NCI-H2081 treated with DMSO at 0.1 percent for 48 hours (cell line): ENCODE results near the gene SLIT3.

Experiments used
- DNase-seq: peaks from one replicate; lab custom pipeline; 2025; lab: John Stamatoyannopoulos, UW

SLIT3 gene

DNA sequence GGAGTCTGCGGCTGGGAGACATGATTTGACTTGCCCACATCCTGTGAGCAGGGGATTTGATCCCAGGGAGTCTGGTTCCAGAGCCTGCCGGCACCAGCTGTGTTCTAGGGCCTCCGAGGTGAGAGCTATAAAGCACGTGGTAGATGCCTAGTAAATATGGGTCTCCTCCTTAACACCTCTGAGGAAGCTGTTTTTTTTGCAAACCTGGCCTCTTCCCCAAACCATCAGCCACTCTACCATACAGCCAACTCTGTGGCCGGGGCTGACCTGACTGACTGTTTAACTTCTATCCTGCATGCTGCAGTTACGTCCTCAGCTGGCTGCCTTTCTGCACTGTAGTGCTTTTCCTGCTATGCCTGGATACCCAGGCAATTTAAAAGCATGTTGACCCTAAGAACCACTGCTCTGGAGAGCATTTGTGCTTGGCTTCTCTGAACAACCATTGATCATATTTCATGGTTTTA, 220.5 kb downstream of the SLIT3 start:
- DNase-seq = no peak

- DNase-seq = no peak
These were observed 221.2 kb downstream of the SLIT3 start for GRCh38 chr5:169079697-169080096.

DNA sequence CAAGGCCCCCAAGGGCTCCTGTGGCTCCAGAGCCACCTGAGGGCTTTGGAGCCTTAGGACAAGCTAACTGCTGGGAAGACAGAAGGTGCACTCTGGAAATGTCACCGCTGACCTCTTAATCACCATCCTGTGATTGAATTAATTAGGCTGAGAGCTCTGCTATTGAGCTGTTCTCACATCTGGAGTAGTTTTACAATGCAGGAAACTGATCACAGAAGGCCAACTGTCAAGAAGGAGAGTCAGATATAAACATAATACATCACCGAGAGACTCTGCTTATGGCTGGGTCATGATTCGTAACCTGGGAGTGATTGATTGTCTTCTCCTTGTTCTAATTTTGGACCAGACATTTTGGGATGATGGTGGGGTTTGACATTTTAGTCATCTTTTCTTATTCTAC, 226.1 kb downstream of the SLIT3 start:
- DNase-seq = no peak

DNA sequence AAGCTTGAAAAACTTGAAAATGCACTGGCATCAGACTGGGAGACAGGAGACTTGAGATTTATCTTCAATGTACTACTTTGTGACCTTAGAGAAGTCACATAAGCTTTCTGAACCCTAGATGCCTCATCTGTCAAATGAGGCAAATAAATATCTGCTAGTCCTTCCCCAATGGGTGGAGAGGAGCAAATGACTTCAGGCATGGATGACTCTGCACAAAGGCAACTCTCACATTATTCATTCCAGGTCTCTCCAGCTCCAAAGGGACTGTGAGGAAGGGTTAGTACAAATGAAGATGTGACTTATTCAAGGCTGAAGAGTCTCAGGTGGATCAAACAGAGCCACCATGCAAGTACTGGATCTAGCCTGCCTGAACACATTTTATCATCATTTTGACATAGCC, 228.7 kb downstream of the SLIT3 start:
- DNase-seq = no peak

- no peak for DNase-seq
These were observed 230.5 kb downstream of the SLIT3 start for GRCh38 chr5:169070413-169070812.

- no peak for DNase-seq
These were observed 233.2 kb downstream of the SLIT3 start for GRCh38 chr5:169067751-169068173.

DNA sequence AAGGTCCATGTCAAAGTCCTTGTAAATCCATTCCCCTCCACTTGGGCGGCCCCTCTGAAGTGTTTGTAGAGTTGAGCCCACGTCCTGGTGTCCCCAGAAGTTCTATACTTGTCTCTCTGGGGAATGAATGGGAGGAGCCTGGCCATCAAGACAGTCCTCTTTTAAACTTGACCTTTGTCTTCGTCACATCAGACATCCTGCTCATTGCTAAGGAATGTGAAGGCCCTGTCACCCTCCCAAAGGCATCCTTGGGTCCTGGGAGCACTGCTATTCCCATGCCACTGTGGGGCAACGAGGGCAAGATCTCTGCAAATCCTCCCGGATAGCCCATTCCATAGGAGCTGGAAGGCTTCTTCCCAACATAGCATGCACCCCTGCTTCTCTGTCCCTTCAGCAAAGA, 235.5 kb downstream of the SLIT3 start:
- no peak for DNase-seq

DNA sequence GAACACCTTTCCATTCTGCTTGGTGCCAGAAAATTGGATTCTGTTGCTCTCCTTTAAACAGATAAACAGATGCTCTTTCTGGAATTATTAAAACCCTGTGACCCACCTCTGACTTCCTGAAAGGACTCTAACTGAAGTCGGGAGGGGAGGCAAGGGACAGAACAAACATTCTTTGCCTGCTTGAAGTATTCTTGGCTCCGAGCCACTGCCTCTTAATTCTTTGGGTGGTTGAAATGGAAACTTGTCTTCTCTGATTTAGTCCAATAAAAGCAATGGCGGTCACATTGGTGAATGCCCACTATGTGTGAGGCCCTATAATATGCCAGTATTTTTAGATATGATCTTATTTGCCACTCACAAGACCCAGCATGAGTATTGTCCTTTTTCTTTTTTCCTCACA, 236.8 kb downstream of the SLIT3 start:
- DNase-seq = no peak

- DNase-seq = no peak
These were observed 237.5 kb downstream of the SLIT3 start for GRCh38 chr5:169063316-169063953.

DNA sequence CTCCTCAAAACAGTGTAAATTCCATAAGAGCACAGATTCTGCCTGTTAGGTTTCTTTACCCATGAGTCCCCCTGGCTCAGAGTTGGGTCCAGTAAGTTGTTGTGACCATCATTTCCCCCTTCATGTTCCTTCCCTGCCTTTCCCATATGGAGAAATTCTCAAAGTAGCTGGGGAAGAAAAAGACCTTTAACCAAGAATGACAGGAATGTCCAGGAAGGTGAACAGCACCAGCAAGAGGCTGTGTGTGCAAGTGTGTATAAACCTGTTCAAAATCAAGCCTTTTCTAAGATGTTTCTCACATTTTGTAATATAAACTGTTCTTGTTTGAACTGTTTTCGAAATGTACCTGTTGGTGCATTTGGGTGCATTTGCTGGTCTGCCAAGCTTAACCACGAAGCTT, 238.2 kb downstream of the SLIT3 start:
- DNase-seq = no peak

GRCh38 chr5:169054506-169054905, 246.4 kb downstream of the SLIT3 start:
- no peak for DNase-seq

GRCh38 chr5:169052207-169052606, 248.7 kb downstream of the SLIT3 start:
- no peak for DNase-seq

- DNase-seq = no peak
These were observed 249.6 kb downstream of the SLIT3 start for GRCh38 chr5:169051351-169051750.

DNA sequence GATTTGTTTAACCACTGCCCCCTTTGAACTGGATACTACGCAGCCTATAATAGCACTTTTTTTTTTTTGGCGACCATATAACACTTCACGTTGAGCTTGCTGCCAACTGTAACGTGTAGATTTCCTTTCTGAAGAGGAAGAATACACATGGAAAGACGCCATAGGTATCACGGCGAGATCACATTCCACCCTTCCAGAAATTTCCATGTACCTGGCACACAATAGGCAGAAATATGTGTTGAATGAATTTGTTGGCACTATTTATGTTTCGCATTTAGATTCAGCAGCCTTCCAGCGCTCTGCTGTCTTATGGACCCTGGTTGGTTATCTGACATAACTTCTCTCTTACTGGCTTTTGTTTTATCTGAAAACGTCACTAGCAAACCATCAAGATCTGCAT, 250.3 kb downstream of the SLIT3 start:
- DNase-seq = no peak

DNA sequence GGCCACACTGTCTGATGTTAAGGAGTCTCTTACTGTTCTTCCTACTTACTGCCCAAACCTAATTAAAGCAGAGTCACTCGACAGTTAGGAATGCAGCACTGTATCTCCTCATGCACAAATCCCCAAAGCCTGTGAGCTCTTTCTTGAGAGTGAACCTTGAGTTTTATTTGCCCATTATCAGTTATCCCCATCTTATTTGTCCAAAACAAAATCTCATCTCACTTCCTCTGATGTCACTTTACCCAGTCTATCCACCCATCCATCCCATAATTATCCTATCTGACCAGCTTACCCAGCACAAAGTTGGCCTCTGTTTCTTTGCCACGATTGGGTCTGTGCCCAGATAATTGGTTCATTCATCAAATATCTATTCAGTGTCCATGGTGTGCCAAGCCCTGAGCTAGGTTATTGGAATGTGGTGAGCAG, 250.8 kb downstream of the SLIT3 start:
- no peak for DNase-seq

- DNase-seq = no peak
These were observed 251.2 kb downstream of the SLIT3 start for GRCh38 chr5:169049712-169050111.

GRCh38 chr5:169048181-169049125, 252.5 kb downstream of the SLIT3 start:
- no peak for DNase-seq

- DNase-seq = no peak
These were observed 256.0 kb downstream of the SLIT3 start for GRCh38 chr5:169044962-169045361.

DNA sequence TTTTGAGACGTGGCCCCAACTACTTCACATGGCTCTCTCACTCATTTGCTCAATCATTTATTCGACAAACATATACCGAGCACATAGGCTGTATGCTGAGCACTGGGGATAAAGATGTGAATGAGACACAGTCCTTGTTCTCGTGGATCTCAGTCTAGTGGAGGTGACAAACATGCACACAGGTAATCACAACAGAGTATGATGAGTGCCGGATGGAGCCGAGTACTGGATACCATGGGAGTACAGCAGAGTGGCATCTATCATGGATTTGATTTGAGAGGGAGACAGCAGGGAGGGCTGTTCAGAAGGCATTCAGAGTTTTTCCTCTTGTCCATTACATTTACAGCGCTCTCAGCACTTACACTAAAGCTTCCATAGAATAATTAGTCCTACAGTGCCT, 259.8 kb downstream of the SLIT3 start:
- no peak for DNase-seq

DNA sequence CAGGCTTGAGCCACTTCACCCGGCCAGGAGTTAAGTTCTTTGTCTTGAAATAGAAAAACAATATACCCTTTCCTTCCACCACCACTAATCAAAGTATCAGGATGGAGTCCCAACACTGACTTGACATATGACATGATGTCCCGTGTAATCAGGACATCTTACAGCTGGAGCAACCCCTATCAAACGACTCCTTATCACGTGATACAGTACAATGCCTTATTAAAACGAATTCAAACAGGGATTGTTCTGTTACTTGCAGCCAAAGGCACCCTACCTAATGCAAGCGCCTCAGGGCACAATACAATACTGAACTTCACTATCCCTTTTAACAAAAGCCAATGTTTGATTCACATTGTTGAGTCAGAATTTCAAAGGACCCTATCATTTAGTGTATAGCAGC, 261.3 kb downstream of the SLIT3 start:
- DNase-seq = no peak

- DNase-seq = no peak
These were observed 263.5 kb downstream of the SLIT3 start for GRCh38 chr5:169037466-169037865.

DNA sequence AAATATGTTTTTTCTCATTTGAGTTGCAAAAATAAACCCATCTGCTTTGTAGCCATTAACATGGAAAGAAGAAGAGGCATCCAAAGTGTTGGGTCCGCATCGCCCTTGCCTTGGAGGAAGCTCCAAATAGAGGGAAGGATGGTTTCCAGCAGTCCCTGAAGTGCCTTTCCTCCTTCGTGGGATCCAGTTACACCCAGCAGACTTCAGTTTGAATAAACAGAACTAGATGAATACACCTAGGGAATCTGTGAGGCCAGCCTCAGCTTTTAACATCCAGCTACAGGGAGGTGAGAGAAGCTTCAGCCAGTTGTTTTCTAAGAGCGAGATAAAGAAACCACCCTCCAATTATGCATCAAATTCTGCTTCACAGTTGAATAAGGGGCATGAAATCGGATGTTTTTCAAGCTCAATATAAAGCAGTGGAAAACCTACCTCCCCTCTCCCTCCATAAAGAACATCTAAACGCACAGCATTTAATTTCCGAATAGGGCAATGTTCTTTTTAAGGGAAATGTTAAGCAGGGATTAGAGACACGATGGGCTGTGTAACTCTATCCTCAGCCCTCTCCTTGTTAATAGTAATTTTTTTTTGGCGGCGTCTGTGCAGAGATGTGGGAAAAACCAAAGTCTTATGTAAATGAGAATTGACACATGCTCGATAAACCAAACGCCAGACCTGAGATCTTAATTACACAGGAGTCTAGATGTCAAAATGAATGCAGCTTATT, 264.7 kb downstream of the SLIT3 start:
- no peak for DNase-seq
